ENCODE measurements around the gene TUT4.

- no peak for TF ChIP-seq POLR2A (IDR thresholded peaks at IDR 0.05)
- TF ChIP-seq CTCF (IDR thresholded peaks at IDR 0.05) = no peak
These were observed 35.1 kb upstream of the TUT4 start for GRCh38 chr1:52588027-52588426.
